H1 (cell line): ENCODE measurements around the gene SPTY2D1. TPM values are rescaled to one million over a fixed set of nuclear protein-coding genes. Genes with fewer than 3 reads are reported as not detected.

ENCODE experiments used
- BACH1 ChIP-seq: IDR thresholded peaks from 2 replicates; pipeline ENCODE4 v1.6.1; 2012; ENCODE audit warnings: low read length, improper control_type of control experiment
- CTBP2 ChIP-seq: IDR thresholded peaks from 2 replicates; pipeline ENCODE4 v1.7.0; 2011; ENCODE audit warnings: borderline replicate concordance, mild to moderate bottlenecking, moderate library complexity, mixed read lengths, low read length; ENCODE audit not compliant: insufficient read depth, insufficient read length
- HDAC6 ChIP-seq: IDR thresholded peaks from one replicate; pipeline ENCODE4 v1.7.1; 2012; ENCODE audit warnings: low read depth, mild to moderate bottlenecking, inconsistent platforms, low read length, moderate library complexity
- PHF8 ChIP-seq: fragments of 200-600 bp; sonication (generic); conservative IDR thresholded peaks from 2 replicates; pipeline ENCODE4 v1.7.1; 2012; ENCODE audit warnings: low read depth, mild to moderate bottlenecking, inconsistent platforms, low read length, moderate library complexity
- RFX5 ChIP-seq: IDR thresholded peaks from 2 replicates; pipeline ENCODE4 v1.6.1; 2011; ENCODE audit warnings: low read depth, low read length, improper control_type of control experiment, borderline replicate concordance
- SAP30 ChIP-seq: fragments of 300-600 bp; sonication (generic); IDR thresholded peaks from 2 replicates; pipeline ENCODE4 v1.7.1; 2012; ENCODE audit warnings: low read length, moderate library complexity, mild to moderate bottlenecking, inconsistent platforms; ENCODE audit not compliant: insufficient read depth, insufficient replicate concordance
- polyA plus RNA-seq, 7 experiments: library from polyadenylated mRNA; depleted of rRNA in 3 of 7; stranded (reverse) in 5 of 7; unstranded in 2 of 7; fragments of >200 nt in 5 of 7; fragments of 200-250 nt in 2 of 7; gene quantifications; 1 replicate in 5 of 7; 2 replicates in 1 of 7; 4 replicates in 1 of 7; pipeline versions ENCODE4 v1.2.1 to v1.2.3, GENCODE V29; 2011 to 2013; ENCODE audit warnings: missing spikeins in 2 of 7, mixed read lengths in 2 of 7
- total RNA-seq: library from RNA; stranded (reverse); fragmentation: NEBNext Ultra II Directional; extraction: Animal tissue kit (Norgen Biotek cat#: 25700); gene quantifications from 2 replicates; pipeline ENCODE4 v1.2.1, GENCODE V29; 2021
- TF ChIP-seq, protein P1 (sequence below): fragments of 300-600 bp; sonication (generic); IDR thresholded peaks from 2 replicates; pipeline ENCODE4 v1.7.1; 2012; ENCODE audit warnings: low read length, moderate library complexity, mild to moderate bottlenecking, inconsistent platforms; ENCODE audit not compliant: insufficient replicate concordance
- TF ChIP-seq, protein P2 (sequence below): IDR thresholded peaks from 2 replicates; pipeline ENCODE4 v1.6.1; 2011; ENCODE audit warnings: low read length, improper control_type of control experiment

Gene SPTY2D1
- total and polyA plus RNA-seq, 2 of the 8 experiments (the other 6 are each of a cell fraction or from before 2014, with no cell fraction given): 4.9 to 17.6 TPM

DNA sequence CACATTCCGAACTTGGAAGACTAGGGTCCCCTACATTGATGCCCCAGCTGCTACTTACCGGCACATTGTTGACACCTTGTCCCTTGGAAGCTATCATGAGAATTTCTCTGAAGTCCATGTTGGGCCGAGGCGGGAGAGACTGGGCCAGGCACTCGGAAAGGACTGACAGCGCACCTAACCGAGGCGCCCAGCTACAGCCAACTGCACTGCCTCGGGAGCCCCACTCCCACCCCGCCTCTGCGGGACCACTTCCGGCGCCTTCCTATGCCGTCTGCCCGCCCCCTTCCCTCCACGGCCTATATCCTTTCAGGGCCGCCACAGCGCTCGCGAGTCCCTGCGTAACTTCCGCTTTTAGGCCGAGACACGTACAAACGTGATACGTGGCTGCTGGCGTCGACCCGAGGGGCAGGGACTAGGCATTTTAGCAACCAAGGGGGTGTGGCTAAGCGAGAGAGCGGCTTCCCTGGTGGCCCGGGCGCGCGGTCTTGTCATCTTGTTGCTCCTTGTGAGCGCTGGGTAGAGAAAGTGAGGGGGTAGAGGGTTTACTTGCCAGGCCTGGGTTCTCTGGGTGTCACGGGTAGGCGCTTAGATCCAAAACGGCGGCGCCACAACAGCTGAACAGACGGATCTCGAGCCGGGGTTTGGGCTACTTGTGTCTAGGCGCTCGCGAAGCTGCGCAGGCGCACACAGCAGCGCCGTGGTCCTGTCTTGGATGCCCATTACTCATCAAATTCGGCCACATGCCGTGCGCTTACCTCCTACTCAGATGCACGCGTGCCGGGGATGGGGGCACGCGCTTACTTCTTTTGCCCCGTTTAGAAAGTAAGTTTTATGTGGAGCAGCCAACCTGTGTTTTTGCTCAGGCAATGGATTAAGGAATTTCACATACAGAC is at the start of gene SPTY2D1 (continued):
- TF ChIP-seq, protein P1, sequence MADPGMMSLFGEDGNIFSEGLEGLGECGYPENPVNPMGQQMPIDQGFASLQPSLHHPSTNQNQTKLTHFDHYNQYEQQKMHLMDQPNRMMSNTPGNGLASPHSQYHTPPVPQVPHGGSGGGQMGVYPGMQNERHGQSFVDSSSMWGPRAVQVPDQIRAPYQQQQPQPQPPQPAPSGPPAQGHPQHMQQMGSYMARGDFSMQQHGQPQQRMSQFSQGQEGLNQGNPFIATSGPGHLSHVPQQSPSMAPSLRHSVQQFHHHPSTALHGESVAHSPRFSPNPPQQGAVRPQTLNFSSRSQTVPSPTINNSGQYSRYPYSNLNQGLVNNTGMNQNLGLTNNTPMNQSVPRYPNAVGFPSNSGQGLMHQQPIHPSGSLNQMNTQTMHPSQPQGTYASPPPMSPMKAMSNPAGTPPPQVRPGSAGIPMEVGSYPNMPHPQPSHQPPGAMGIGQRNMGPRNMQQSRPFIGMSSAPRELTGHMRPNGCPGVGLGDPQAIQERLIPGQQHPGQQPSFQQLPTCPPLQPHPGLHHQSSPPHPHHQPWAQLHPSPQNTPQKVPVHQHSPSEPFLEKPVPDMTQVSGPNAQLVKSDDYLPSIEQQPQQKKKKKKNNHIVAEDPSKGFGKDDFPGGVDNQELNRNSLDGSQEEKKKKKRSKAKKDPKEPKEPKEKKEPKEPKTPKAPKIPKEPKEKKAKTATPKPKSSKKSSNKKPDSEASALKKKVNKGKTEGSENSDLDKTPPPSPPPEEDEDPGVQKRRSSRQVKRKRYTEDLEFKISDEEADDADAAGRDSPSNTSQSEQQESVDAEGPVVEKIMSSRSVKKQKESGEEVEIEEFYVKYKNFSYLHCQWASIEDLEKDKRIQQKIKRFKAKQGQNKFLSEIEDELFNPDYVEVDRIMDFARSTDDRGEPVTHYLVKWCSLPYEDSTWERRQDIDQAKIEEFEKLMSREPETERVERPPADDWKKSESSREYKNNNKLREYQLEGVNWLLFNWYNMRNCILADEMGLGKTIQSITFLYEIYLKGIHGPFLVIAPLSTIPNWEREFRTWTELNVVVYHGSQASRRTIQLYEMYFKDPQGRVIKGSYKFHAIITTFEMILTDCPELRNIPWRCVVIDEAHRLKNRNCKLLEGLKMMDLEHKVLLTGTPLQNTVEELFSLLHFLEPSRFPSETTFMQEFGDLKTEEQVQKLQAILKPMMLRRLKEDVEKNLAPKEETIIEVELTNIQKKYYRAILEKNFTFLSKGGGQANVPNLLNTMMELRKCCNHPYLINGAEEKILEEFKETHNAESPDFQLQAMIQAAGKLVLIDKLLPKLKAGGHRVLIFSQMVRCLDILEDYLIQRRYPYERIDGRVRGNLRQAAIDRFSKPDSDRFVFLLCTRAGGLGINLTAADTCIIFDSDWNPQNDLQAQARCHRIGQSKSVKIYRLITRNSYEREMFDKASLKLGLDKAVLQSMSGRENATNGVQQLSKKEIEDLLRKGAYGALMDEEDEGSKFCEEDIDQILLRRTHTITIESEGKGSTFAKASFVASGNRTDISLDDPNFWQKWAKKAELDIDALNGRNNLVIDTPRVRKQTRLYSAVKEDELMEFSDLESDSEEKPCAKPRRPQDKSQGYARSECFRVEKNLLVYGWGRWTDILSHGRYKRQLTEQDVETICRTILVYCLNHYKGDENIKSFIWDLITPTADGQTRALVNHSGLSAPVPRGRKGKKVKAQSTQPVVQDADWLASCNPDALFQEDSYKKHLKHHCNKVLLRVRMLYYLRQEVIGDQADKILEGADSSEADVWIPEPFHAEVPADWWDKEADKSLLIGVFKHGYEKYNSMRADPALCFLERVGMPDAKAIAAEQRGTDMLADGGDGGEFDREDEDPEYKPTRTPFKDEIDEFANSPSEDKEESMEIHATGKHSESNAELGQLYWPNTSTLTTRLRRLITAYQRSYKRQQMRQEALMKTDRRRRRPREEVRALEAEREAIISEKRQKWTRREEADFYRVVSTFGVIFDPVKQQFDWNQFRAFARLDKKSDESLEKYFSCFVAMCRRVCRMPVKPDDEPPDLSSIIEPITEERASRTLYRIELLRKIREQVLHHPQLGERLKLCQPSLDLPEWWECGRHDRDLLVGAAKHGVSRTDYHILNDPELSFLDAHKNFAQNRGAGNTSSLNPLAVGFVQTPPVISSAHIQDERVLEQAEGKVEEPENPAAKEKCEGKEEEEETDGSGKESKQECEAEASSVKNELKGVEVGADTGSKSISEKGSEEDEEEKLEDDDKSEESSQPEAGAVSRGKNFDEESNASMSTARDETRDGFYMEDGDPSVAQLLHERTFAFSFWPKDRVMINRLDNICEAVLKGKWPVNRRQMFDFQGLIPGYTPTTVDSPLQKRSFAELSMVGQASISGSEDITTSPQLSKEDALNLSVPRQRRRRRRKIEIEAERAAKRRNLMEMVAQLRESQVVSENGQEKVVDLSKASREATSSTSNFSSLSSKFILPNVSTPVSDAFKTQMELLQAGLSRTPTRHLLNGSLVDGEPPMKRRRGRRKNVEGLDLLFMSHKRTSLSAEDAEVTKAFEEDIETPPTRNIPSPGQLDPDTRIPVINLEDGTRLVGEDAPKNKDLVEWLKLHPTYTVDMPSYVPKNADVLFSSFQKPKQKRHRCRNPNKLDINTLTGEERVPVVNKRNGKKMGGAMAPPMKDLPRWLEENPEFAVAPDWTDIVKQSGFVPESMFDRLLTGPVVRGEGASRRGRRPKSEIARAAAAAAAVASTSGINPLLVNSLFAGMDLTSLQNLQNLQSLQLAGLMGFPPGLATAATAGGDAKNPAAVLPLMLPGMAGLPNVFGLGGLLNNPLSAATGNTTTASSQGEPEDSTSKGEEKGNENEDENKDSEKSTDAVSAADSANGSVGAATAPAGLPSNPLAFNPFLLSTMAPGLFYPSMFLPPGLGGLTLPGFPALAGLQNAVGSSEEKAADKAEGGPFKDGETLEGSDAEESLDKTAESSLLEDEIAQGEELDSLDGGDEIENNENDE: no peak
- TF ChIP-seq, protein P2, sequence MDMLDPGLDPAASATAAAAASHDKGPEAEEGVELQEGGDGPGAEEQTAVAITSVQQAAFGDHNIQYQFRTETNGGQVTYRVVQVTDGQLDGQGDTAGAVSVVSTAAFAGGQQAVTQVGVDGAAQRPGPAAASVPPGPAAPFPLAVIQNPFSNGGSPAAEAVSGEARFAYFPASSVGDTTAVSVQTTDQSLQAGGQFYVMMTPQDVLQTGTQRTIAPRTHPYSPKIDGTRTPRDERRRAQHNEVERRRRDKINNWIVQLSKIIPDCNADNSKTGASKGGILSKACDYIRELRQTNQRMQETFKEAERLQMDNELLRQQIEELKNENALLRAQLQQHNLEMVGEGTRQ: no peak
- TF ChIP-seq PHF8 (peak; percentile 96), BACH1 (peak; percentile 78), CTBP2 (no peak), HDAC6 (no peak), RFX5 (no peak), SAP30 (peak; percentile 81)
